Measurements from ENCODE around the gene LINC00632. TPM values are rescaled to one million over a fixed set of nuclear protein-coding genes. Genes with fewer than 3 reads are reported as not detected.
A peak's percentile ranks its signal among the peaks of the same experiment; 100 is the strongest.

LINC00632 gene
- total and polyA plus RNA-seq, 7 experiments from 2014 or later, result 0.28 to 9.9 (median 1.9) TPM; not detected in 1

- Mint-ChIP-seq H3K36me3 (no peaks in the 10 kb centered on the region), H3K4me1 (no peaks in the 10 kb centered on the region), H3K9me3 (no peaks in the 10 kb centered on the region), H3K27ac (no peak overlapping the region), H3K27me3 (no peaks in the 10 kb centered on the region), H3K4me3 (no peak overlapping the region)
- ChIA-PET CTCF (no interaction called here), POLR2A (no interaction called here)
- DNase-seq (no peak), ATAC-seq (no peak)
- Histone ChIP-seq H3K27me3 (ENCODE audit: control insufficient read depth in 2 of 2, insufficient read depth in 2 of 2, low read length in 2 of 2) (no peaks in the 10 kb centered on the region), H3K9me3 (ENCODE audit: control insufficient read depth in 2 of 3, low read length in 3 of 3) (no peaks in the 10 kb centered on the region), H3K4me1 (ENCODE audit: control insufficient read depth in 2 of 2, insufficient read depth in 2 of 2, low read length in 2 of 2) (no peaks in the 10 kb centered on the region), H3K27ac (ENCODE audit: low read depth, low read length) (no peak overlapping the region), H3K36me3 (ENCODE audit: control insufficient read depth in 2 of 3, insufficient read depth in 3 of 3, low read length in 3 of 3) (no peaks in the 10 kb centered on the region), H3K4me3 (ENCODE audit: low read length) (no peak overlapping the region)
- intact Hi-C loops (cut with micrococcal nuclease), result no loop called here
These were observed 14.8 kb downstream of the LINC00632 start for GRCh38 chrX:140724309-140724708.

- H3K27me3 ChIP-seq (ENCODE audit: control insufficient read depth in 2 of 2, insufficient read depth in 2 of 2, low read length in 2 of 2), result no peaks in the 10 kb centered on the region
- no peak overlapping the region for H3K4me3 Mint-ChIP-seq
- no peak for DNase-seq
- intact Hi-C loops (cut with micrococcal nuclease), result no loop called here
- H3K9me3 Mint-ChIP-seq, result no peaks in the 10 kb centered on the region
- H3K4me3 ChIP-seq (ENCODE audit: low read length), result no peak overlapping the region
- H3K4me1 Mint-ChIP-seq, result no peaks in the 10 kb centered on the region
- H3K4me1 ChIP-seq (ENCODE audit: control insufficient read depth in 2 of 2, insufficient read depth in 2 of 2, low read length in 2 of 2), result no peaks in the 10 kb centered on the region
- no peak overlapping the region for H3K27ac Mint-ChIP-seq
- ATAC-seq, result no peak
- H3K27ac ChIP-seq (ENCODE audit: low read depth, low read length), result no peak overlapping the region
- ChIA-PET CTCF (no interaction called here), POLR2A (no interaction called here)
- no peaks in the 10 kb centered on the region for H3K36me3 Mint-ChIP-seq
- no peaks in the 10 kb centered on the region for H3K36me3 ChIP-seq (ENCODE audit: control insufficient read depth in 2 of 3, insufficient read depth in 3 of 3, low read length in 3 of 3)
- no peaks in the 10 kb centered on the region for H3K27me3 Mint-ChIP-seq
- H3K9me3 ChIP-seq (ENCODE audit: control insufficient read depth in 2 of 3, low read length in 3 of 3), result no peaks in the 10 kb centered on the region
These were observed 15.2 kb downstream of the LINC00632 start for GRCh38 chrX:140724736-140725135.

DNA sequence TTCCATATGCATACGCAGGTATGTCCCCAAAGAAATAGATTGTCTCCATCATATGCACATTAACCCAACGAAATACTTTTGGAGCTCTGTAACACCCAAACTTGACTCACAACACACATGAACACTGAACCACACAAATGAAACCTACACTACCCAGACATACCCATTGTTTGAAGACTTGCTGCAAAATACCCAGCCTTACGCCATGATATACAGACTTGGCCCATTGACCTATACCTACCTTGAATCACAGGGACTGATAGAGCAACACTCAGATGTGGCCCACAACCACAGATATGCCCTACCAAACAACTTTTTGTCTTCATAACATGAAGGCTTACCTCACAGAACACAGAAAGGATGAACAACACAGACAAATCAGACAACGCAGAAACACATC lies 15.9 kb downstream of the LINC00632 start:
- no peaks in the 10 kb centered on the region for H3K36me3 ChIP-seq (ENCODE audit: control insufficient read depth in 2 of 3, insufficient read depth in 3 of 3, low read length in 3 of 3)
- H3K36me3 Mint-ChIP-seq, result no peaks in the 10 kb centered on the region
- H3K4me1 Mint-ChIP-seq, result no peaks in the 10 kb centered on the region
- no peaks in the 10 kb centered on the region for H3K4me1 ChIP-seq (ENCODE audit: control insufficient read depth in 2 of 2, insufficient read depth in 2 of 2, low read length in 2 of 2)
- no peaks in the 10 kb centered on the region for H3K9me3 ChIP-seq (ENCODE audit: control insufficient read depth in 2 of 3, low read length in 3 of 3)
- ChIA-PET POLR2A (no interaction called here), CTCF (no interaction called here)
- H3K27me3 Mint-ChIP-seq, result no peaks in the 10 kb centered on the region
- H3K4me3 Mint-ChIP-seq, result no peak overlapping the region
- DNase-seq (no peak), ATAC-seq (no peak)
- no peaks in the 10 kb centered on the region for H3K9me3 Mint-ChIP-seq
- intact Hi-C loops (cut with micrococcal nuclease), result no loop called here
- no peak overlapping the region for H3K27ac Mint-ChIP-seq
- H3K27me3 ChIP-seq (ENCODE audit: control insufficient read depth in 2 of 2, insufficient read depth in 2 of 2, low read length in 2 of 2), result no peaks in the 10 kb centered on the region
- H3K27ac ChIP-seq (ENCODE audit: low read depth, low read length), result no peak overlapping the region
- no peak overlapping the region for H3K4me3 ChIP-seq (ENCODE audit: low read length)

GRCh38 chrX:140733766-140734342 lies 24.3 kb downstream of the LINC00632 start:
- ATAC-seq (peak; percentile 44), DNase-seq (peak in 3 of 9 donors; percentile 7 to 18 (median 10))
- Histone ChIP-seq H3K9me3 (ENCODE audit: control insufficient read depth in 2 of 3, low read length in 3 of 3) (no peaks in the 10 kb centered on the region), H3K27me3 (ENCODE audit: control insufficient read depth in 2 of 2, insufficient read depth in 2 of 2, low read length in 2 of 2) (no peaks in the 10 kb centered on the region), H3K4me1 (ENCODE audit: control insufficient read depth in 2 of 2, insufficient read depth in 2 of 2, low read length in 2 of 2) (no peaks in the 10 kb centered on the region), H3K27ac (ENCODE audit: low read depth, low read length) (no peak overlapping the region), H3K4me3 (ENCODE audit: low read length) (no peak overlapping the region), H3K36me3 (ENCODE audit: control insufficient read depth in 2 of 3, insufficient read depth in 3 of 3, low read length in 3 of 3) (no peaks in the 10 kb centered on the region)
- Mint-ChIP-seq H3K9me3 (no peaks in the 10 kb centered on the region), H3K27ac (no peak overlapping the region), H3K36me3 (no peaks in the 10 kb centered on the region), H3K27me3 (no peaks in the 10 kb centered on the region), H3K4me3 (no peak overlapping the region), H3K4me1 (no peaks in the 10 kb centered on the region)
- intact Hi-C loops (cut with micrococcal nuclease), result loop anchor here (1.0 to 2.0 kb wide), 3 partner anchors 33 to 162 kb away; no protein-coding TSS in a partner anchor
- ChIA-PET POLR2A (no interaction called here), CTCF (no interaction called here)

DNA sequence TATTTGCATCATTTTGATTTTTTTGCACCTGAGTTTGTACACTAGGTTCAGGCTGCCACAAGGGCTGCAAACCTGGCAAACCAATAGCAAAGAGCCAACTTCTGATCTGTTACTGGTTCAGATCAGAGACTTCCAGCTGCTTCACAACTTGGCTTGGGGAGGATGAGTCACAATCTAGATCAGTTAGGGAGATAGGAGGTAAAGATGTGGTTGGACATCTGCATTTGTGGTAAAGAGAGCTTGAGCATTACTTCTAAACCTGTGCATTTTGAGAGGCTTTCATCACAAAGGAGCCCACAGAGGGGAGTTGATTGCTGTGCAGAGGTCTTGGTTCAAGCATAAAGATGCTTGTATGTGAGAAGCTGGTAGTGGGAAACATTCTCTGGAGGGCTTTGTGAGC lies 34.5 kb downstream of the LINC00632 start:
- POLR2A ChIA-PET, result no interaction called here
- no peaks in the 10 kb centered on the region for H3K36me3 ChIP-seq (ENCODE audit: control insufficient read depth in 2 of 3, insufficient read depth in 3 of 3, low read length in 3 of 3)
- H3K27me3 Mint-ChIP-seq, result peaks cover 0 to 4% (median 0%) of the 10 kb centered on the region in 5 donors
- H3K4me3 ChIP-seq (ENCODE audit: low read length), result no peak overlapping the region
- no peaks in the 10 kb centered on the region for H3K9me3 ChIP-seq (ENCODE audit: control insufficient read depth in 2 of 3, low read length in 3 of 3)
- H3K27me3 ChIP-seq (ENCODE audit: control insufficient read depth in 2 of 2, insufficient read depth in 2 of 2, low read length in 2 of 2), result no peaks in the 10 kb centered on the region
- intact Hi-C loops (cut with micrococcal nuclease), result no loop called here
- H3K27ac Mint-ChIP-seq, result no peak overlapping the region
- DNase-seq (no peak), ATAC-seq (peak; percentile 27)
- no peak overlapping the region for H3K27ac ChIP-seq (ENCODE audit: low read depth, low read length)
- no peaks in the 10 kb centered on the region for H3K9me3 Mint-ChIP-seq
- H3K4me1 Mint-ChIP-seq, result peaks cover 0 to 7% (median 0%) of the 10 kb centered on the region in 7 donors
- no peak overlapping the region for H3K4me3 Mint-ChIP-seq
- CTCF ChIA-PET, result no interaction called here
- H3K36me3 Mint-ChIP-seq, result no peaks in the 10 kb centered on the region
- H3K4me1 ChIP-seq (ENCODE audit: control insufficient read depth in 2 of 2, insufficient read depth in 2 of 2, low read length in 2 of 2), result no peaks in the 10 kb centered on the region

GRCh38 chrX:140756941-140757340 lies 47.4 kb downstream of the LINC00632 start:
- intact Hi-C loops (cut with micrococcal nuclease), result no loop called here
- H3K4me3 Mint-ChIP-seq, result no peak overlapping the region
- H3K36me3 Mint-ChIP-seq, result no peaks in the 10 kb centered on the region
- Histone ChIP-seq H3K4me1 (ENCODE audit: control insufficient read depth in 2 of 2, insufficient read depth in 2 of 2, low read length in 2 of 2) (no peaks in the 10 kb centered on the region), H3K36me3 (ENCODE audit: control insufficient read depth in 2 of 3, insufficient read depth in 3 of 3, low read length in 3 of 3) (no peaks in the 10 kb centered on the region), H3K9me3 (ENCODE audit: control insufficient read depth in 2 of 3, low read length in 3 of 3) (no peaks in the 10 kb centered on the region), H3K4me3 (ENCODE audit: low read length) (no peak overlapping the region), H3K27me3 (ENCODE audit: control insufficient read depth in 2 of 2, insufficient read depth in 2 of 2, low read length in 2 of 2) (no peaks in the 10 kb centered on the region), H3K27ac (ENCODE audit: low read depth, low read length) (no peak overlapping the region)
- H3K27me3 Mint-ChIP-seq, result peaks cover 0 to 10% (median 0%) of the 10 kb centered on the region in 5 donors
- ATAC-seq (no peak), DNase-seq (no peak)
- H3K27ac Mint-ChIP-seq, result no peak overlapping the region
- H3K4me1 Mint-ChIP-seq, result peaks cover 0 to 5% (median under 1%) of the 10 kb centered on the region in 7 donors
- ChIA-PET CTCF (no interaction called here), POLR2A (no interaction called here)
- no peaks in the 10 kb centered on the region for H3K9me3 Mint-ChIP-seq

- ChIA-PET CTCF (interaction anchor here (0.6 kb wide), 2 partner anchors 163 to 706 kb away, joined by 3 read pairs; no protein-coding TSS in a partner anchor), POLR2A (no interaction called here)
- Mint-ChIP-seq H3K4me3 (peak overlapping the region in 1 of 10 donors; percentile 2), H3K27ac (peak overlapping the region in 1 of 9 donors; percentile 72), H3K27me3 (peaks cover 8 to 17% (median 11%) of the 10 kb centered on the region in 5 donors), H3K9me3 (no peaks in the 10 kb centered on the region), H3K4me1 (peaks cover 3 to 22% (median 10%) of the 10 kb centered on the region in 7 donors), H3K36me3 (no peaks in the 10 kb centered on the region)
- Histone ChIP-seq H3K4me1 (ENCODE audit: control insufficient read depth in 2 of 2, insufficient read depth in 2 of 2, low read length in 2 of 2) (no peaks in the 10 kb centered on the region), H3K27me3 (ENCODE audit: control insufficient read depth in 2 of 2, insufficient read depth in 2 of 2, low read length in 2 of 2) (no peaks in the 10 kb centered on the region), H3K36me3 (ENCODE audit: control insufficient read depth in 2 of 3, insufficient read depth in 3 of 3, low read length in 3 of 3) (no peaks in the 10 kb centered on the region), H3K4me3 (ENCODE audit: low read length) (no peak overlapping the region), H3K9me3 (ENCODE audit: control insufficient read depth in 2 of 3, low read length in 3 of 3) (no peaks in the 10 kb centered on the region), H3K27ac (ENCODE audit: low read depth, low read length) (no peak overlapping the region)
- intact Hi-C loops (cut with micrococcal nuclease), result no loop called here
- DNase-seq (peak in 5 of 9 donors; percentile 4 to 37 (median 27)), ATAC-seq (peak; percentile 46)
These were observed 52.5 kb downstream of the LINC00632 start for GRCh38 chrX:140762061-140762460.
